ENCODE results near the gene MIEF1. TPM values are rescaled to one million over a fixed set of nuclear protein-coding genes. Genes with fewer than 3 reads are reported as not detected.

Gene MIEF1
- total and polyA plus RNA-seq, 2 of the 8 experiments (the other 6 are each of a cell fraction or from before 2014, with no cell fraction given): 16.8 to 32.7 TPM

- no peak for TF ChIP-seq CTBP2 (IDR thresholded peaks at IDR 0.05; ENCODE audit: borderline replicate concordance, insufficient read depth, insufficient read length, low read length)
- TF ChIP-seq POLR2AphosphoS5 (IDR thresholded peaks at IDR 0.05; ENCODE audit: low read depth, low read length): no peak
- TF ChIP-seq ATF3 (IDR thresholded peaks at IDR 0.05; ENCODE audit: insufficient read depth, low read depth, low read length): no peak
- no peak for TF ChIP-seq SIX5 (IDR thresholded peaks at IDR 0.05; ENCODE audit: low read depth, low read length)
- peak; percentile 40; the same call in 1 of the 2 replicates for TF ChIP-seq TBP (IDR thresholded peaks at IDR 0.05; ENCODE audit: low read depth, low read length)
- peak in 1 of 2 experiments; percentile 90; a peak in 2 of 4 replicates for TF ChIP-seq SIN3A (conservative IDR thresholded peaks at IDR 0.05 in 1 of 2, IDR thresholded peaks at IDR 0.05 in 1 of 2; ENCODE audit: low read depth in 1 of 2, low read length in 2 of 2)
- TF ChIP-seq CHD1 (IDR thresholded peaks at IDR 0.05; ENCODE audit: low read depth, low read length): no peak
- TF ChIP-seq CEBPB (IDR thresholded peaks at IDR 0.05; ENCODE audit: low read depth, low read length): no peak
- no peak for TF ChIP-seq KDM1A (IDR thresholded peaks at IDR 0.05; ENCODE audit: borderline replicate concordance, low read length)
- no peak for TF ChIP-seq CHD2 (IDR thresholded peaks at IDR 0.05; ENCODE audit: low read length)
- no peak for TF ChIP-seq EZH2 (IDR thresholded peaks at IDR 0.05; ENCODE audit: low read depth, low read length, severe bottlenecking)
- TF ChIP-seq POLR2A (IDR thresholded peaks at IDR 0.05; ENCODE audit: control extremely low read depth in 1 of 2, low read depth in 2 of 2, low read length in 2 of 2): no peak
- TF ChIP-seq E2F6 (IDR thresholded peaks at IDR 0.05): peak; percentile 95
- TF ChIP-seq HDAC2 (IDR thresholded peaks at IDR 0.05; ENCODE audit: borderline replicate concordance in 1 of 2, low read depth in 2 of 2, low read length in 2 of 2): no peak
- no peak for TF ChIP-seq BRCA1 (IDR thresholded peaks at IDR 0.05; ENCODE audit: low read depth, low read length)
- no peak for TF ChIP-seq SUZ12 (IDR thresholded peaks at IDR 0.05; ENCODE audit: low read length)
- TF ChIP-seq TEAD4 (IDR thresholded peaks at IDR 0.05; ENCODE audit: low read depth, low read length): peak; percentile 76
- no peak for TF ChIP-seq CBX5 (IDR thresholded peaks at IDR 0.05; ENCODE audit: low read depth, low read length)
- TF ChIP-seq RXRA (IDR thresholded peaks at IDR 0.05; ENCODE audit: insufficient read depth, low read depth, low read length): no peak
- TF ChIP-seq PHF8 (conservative IDR thresholded peaks at IDR 0.05; ENCODE audit: low read depth, low read length): no peak
- no peak for TF ChIP-seq CBX8 (IDR thresholded peaks at IDR 0.05; ENCODE audit: borderline replicate concordance, low read depth, low read length)
- no peak for TF ChIP-seq SIRT6 (IDR thresholded peaks at IDR 0.05; ENCODE audit: low read length)
Measured at GRCh38 chr22:39545386-39546365, 43.6 kb downstream of the MIEF1 start (continued).
